GM21619 (cell line): ENCODE results near the gene FGF19.

Experiments
- ATAC-seq: cut with Tn5 transposase; IDR thresholded peaks from one replicate; pipeline ENCODE4 v1.9.1; 2021; ENCODE audit not compliant: unreplicated experiment

The FGF19 gene

GRCh38 chr11:69718147-69718546 lies 14.3 kb upstream of the FGF19 start:
- ATAC-seq, result no peak

GRCh38 chr11:69716891-69717747 lies 13.3 kb upstream of the FGF19 start:
- no peak for ATAC-seq

- ATAC-seq, result no peak
Measured at GRCh38 chr11:69716099-69716498, 12.3 kb upstream of the FGF19 start.

- ATAC-seq, result no peak
Measured at GRCh38 chr11:69715446-69715845, 11.6 kb upstream of the FGF19 start.

GRCh38 chr11:69711822-69712801 lies 8.3 kb upstream of the FGF19 start:
- no peak for ATAC-seq

- no peak for ATAC-seq
Measured at GRCh38 chr11:69708736-69709401, 5.0 kb upstream of the FGF19 start.

GRCh38 chr11:69707176-69707575 lies 3.4 kb upstream of the FGF19 start:
- no peak for ATAC-seq

- no peak for ATAC-seq
Measured at GRCh38 chr11:69705901-69706787, 2.3 kb upstream of the FGF19 start.

- no peak for ATAC-seq
Measured at GRCh38 chr11:69705351-69705811, 1.6 kb upstream of the FGF19 start.

- no peak for ATAC-seq
Measured at GRCh38 chr11:69704508-69705253, 859 bp upstream of the FGF19 start.

- no peak for ATAC-seq
Measured at GRCh38 chr11:69703453-69703767, 412 bp downstream of the FGF19 start.

- ATAC-seq, result no peak
Measured at GRCh38 chr11:69702769-69703452, 911 bp downstream of the FGF19 start.

- no peak for ATAC-seq
Measured at GRCh38 chr11:69702239-69702691, 1.6 kb downstream of the FGF19 start.

GRCh38 chr11:69700278-69701140 lies 3.3 kb downstream of the FGF19 start:
- ATAC-seq, result no peak

- no peak for ATAC-seq
Measured at GRCh38 chr11:69699213-69699612, 4.6 kb downstream of the FGF19 start.

- no peak for ATAC-seq
Measured at GRCh38 chr11:69698362-69698761, 5.5 kb downstream of the FGF19 start.

- ATAC-seq, result no peak
Measured at GRCh38 chr11:69697861-69698260, 6.0 kb downstream of the FGF19 start.

GRCh38 chr11:69697469-69697843 lies 6.4 kb downstream of the FGF19 start:
- no peak for ATAC-seq
